GM18909 (cell line): ENCODE data around the gene CD4.
"Not testable (repeated sequence)": the region's sequence is repeated elsewhere in the genome, so short reads cannot be mapped to it uniquely, and the experiment has no call there.

ENCODE experiments used
- ATAC-seq: cut with Tn5 transposase; IDR thresholded peaks from one replicate; pipeline ENCODE4 v1.9.1; 2021; ENCODE audit warnings: mild to moderate bottlenecking; ENCODE audit not compliant: unreplicated experiment, poor library complexity

The CD4 gene

GRCh38 chr12:6788972-6789924 lies at the start of gene CD4:
Gene CD4, plus strand, starts transcription at chr12:6789528. Its CDS starts 10,611 bp downstream, at chr12:6800139.
- ATAC-seq, result no peak

GRCh38 chr12:6742080-6742479 lies 47.2 kb upstream of the CD4 start:
- ATAC-seq, result not testable (repeated sequence)

DNA sequence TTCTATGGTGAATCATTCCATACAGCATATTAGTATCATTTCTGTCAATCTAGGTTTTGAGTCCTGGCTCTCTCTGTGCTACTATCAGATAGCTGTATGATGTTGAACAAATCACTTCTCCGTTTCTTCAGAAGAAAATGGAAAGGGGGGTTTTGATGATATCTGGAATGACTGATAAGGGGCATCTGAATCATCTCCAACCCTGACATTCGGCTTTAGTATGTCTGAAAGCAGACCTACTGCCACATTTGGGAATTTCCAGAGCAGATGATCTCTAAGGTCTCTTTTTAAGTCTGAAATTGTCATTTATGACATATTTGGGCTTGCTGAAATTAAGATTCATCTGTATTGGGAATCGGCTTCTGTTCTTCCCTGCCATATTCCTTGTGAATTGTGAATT lies 46.5 kb upstream of the CD4 start:
- ATAC-seq, result no peak

DNA sequence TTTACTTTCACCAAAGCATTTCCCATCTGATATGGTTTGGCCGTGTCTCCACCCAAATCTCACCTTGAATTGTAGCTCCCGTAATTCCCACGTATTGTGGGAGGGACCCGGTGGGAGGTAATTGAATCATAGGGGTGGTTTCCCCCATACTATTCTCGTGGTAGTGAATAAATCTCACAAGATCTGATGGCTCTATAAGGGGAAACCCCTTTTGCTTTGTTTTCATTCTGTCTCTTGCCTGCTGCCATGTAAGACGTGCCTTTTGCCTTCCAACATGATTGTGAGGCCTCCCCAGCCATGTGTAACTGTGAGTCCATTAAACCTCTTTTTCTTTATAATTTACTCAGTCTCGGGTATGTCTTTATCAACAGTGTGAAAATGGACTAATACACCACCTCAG lies 46.0 kb upstream of the CD4 start:
- ATAC-seq, result not testable (repeated sequence)

GRCh38 chr12:6745741-6746525 lies 43.4 kb upstream of the CD4 start:
- ATAC-seq, result no peak

DNA sequence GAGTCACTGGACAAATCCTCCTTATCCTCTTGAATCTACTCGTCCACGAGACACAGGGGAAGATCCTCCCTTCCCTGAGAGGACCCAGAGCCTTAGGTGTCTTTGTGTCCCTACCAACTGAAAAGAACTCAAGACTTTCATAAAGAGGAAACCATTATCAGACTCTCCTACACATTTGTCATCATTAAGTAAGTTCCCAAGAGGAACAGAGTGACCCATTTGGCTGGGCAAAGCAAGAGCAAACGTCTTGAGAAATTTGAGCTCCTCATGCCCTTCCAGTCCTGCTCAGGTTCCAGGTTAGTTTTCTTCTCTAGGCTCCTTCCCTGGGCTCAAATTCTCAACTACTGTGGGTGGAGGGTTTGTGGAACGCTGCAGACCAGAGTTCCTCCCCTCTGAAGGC lies 42.1 kb upstream of the CD4 start:
- ATAC-seq, result no peak

- ATAC-seq, result no peak
These were observed 40.6 kb upstream of the CD4 start for GRCh38 chr12:6748761-6749160.

- ATAC-seq, result no peak
These were observed 38.8 kb upstream of the CD4 start for GRCh38 chr12:6750506-6750905.

DNA sequence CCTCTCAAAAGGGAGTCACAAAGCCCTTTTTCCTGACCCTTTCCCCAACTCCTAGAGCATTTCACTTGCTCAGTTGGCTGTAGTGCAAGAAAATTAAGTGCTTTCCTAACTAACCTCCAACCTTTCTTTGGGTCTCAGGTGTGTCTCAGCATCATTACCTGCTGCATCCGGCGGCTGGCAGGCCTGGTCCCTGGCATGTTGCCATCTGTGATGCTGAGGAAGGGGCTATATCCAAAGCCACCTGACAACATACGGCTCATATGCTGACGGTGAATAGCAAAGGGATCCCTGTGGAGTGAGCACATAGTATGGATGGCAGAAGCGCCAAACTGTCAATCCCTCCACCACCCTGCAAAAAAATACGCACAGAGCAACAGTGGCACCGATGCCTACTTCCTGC lies 37.6 kb upstream of the CD4 start:
- no peak for ATAC-seq

GRCh38 chr12:6752167-6752920 lies 37.0 kb upstream of the CD4 start:
- no peak for ATAC-seq

DNA sequence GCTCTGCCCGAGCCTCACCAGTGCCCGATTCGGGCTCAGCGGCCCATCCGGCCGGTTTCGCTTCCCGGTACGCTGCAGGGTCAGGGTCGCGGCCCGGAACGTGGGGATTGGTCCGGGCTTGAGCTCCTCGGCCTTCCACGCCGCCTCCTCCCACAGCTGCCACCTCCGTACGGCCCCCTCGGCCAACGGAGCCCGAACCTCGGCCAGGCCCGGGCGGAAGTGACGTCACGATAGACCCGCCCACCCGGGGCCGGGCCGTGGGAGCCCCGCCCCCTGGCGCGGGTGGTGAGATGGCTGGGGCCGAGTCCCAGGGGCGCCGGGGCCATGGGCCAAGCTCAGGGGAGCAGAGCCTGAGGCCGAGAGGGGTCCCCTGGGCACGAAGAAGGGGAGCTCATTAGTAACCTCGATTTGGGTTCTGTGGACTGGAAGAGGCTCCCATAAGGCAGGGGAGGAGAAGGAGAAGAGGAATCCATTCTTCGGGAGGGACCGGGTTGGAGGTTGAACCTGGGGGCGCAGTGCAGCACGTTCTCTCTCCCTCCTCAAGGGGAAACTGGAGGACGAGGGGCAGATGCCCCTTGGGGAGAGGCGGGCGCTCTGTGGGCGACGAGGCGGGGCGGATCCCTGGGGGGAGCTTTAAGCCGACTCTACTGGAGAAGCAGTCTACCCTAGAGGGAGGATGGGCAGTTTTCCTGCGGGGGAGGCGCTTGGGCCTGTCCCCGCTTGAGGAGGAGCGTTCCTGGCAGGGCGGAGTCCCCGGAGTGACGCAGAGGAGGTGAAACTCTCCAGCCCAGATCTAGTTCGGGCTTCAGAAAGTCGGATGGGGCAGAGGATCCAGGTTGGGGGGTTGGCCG lies 36.2 kb upstream of the CD4 start, which contains the start of gene MLF2:
MLF2 (minus strand) TSS at position 221 of the 851 bp plus-strand sequence. CDS start 807 bp downstream, outside the sequence.
- ATAC-seq, result peak; percentile 89

GRCh38 chr12:6753772-6754356 lies 35.5 kb upstream of the CD4 start:
- ATAC-seq, result no peak

- no peak for ATAC-seq
These were observed 34.9 kb upstream of the CD4 start for GRCh38 chr12:6754411-6754810.

GRCh38 chr12:6757028-6757690 lies 32.2 kb upstream of the CD4 start:
- ATAC-seq, result no peak

DNA sequence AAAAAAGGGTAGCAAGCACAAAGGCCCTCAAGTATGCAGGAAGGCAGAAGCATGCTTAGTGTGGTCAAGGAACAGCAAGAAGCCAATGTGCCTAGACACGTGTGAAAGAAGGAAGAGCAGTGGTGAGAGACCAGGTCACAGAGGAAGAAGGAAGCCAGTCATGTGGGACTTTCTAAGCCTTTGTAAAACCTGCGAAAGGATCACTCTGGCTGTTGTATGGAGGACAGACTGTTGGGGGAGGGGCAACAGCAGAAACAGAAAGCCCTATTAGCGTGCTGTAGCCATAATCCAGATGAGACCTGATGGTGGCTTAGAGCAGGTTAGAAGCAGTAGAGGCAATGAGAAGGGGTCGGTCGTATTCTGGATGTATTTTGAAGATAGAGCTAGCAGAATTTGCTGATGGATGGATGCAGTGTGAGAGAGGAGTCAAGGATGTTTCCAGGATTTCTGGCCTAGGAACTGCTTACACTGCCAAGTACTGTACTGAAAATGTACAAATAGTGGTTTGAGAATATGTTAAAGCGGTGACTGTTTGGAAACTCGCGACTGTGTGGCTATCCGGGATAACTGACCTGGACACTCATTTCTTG lies 30.7 kb upstream of the CD4 start:
- ATAC-seq, result no peak

DNA sequence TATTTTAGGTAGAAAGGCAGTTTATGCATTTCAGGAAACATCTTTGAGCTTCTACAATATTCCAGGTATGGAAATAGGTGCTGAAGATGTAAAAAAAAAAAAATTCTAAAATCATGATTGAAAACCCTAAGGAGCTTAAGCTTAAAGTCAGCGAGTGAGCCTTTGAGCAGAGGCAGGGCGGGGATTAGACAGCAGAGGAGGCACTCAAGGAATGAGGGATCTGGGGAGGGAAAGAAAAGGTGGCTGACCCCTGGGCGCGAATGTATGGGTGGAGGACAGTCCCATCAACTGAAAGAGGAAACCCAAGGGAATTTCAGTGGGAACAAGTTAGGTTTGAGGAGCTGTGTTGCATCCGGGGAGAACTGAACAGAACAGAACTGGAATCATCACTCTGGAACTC lies 29.6 kb upstream of the CD4 start:
- no peak for ATAC-seq

DNA sequence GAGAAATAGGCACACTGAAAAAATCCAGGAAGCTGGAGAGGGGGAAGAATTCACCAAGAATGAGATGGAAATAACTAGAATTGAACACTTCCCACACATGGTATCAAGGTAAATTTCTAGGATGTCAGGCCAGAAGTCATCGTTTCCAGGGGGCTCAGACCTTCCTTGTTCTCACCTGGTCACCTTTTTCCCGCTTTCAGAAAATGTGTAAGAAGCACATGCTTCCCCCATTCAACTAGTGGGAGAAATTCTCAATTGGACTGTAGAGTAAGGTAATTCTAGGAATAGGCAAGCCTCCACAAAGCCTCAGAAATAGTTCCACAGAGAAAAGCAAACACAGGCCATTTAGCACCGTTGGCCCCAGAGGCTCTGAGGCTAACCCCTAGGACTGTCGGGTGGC lies 25.9 kb upstream of the CD4 start:
- no peak for ATAC-seq
